Osteocyte (in vitro differentiated cells): Measurements from ENCODE around the gene DIAPH2. TPM values are rescaled to one million over a fixed set of nuclear protein-coding genes. Genes with fewer than 3 reads are reported as not detected.

Experiments
- DNase-seq: peaks from one replicate; pipeline ENCODE4 v3.0.0; 2021; ENCODE audit warnings: mixed read lengths; ENCODE audit not compliant: unreplicated experiment; ENCODE audit errors: extremely low spot score
- H3K27ac Mint-ChIP-seq: one replicate; pipeline ENCODE4 v1.8.0; 2021; ENCODE audit warnings: mild to moderate bottlenecking, mixed read lengths; ENCODE audit not compliant: unreplicated experiment
- H3K27me3 Mint-ChIP-seq: one replicate; pipeline ENCODE4 v1.8.0; 2021; ENCODE audit warnings: mixed read lengths; ENCODE audit not compliant: unreplicated experiment
- H3K36me3 Mint-ChIP-seq: one replicate; pipeline ENCODE4 v1.8.0; 2021; ENCODE audit warnings: mixed read lengths; ENCODE audit not compliant: unreplicated experiment
- H3K4me1 Mint-ChIP-seq: one replicate; pipeline ENCODE4 v1.8.0; 2021; ENCODE audit warnings: mixed read lengths; ENCODE audit not compliant: unreplicated experiment
- H3K4me3 Mint-ChIP-seq: one replicate; pipeline ENCODE4 v1.8.0; 2021; ENCODE audit warnings: mild to moderate bottlenecking, moderate library complexity, mixed read lengths; ENCODE audit not compliant: unreplicated experiment
- H3K9me3 Mint-ChIP-seq: one replicate; pipeline ENCODE4 v1.8.0; 2021; ENCODE audit warnings: mixed read lengths; ENCODE audit not compliant: unreplicated experiment
- CTCF ChIP-seq: fragments of 200-600 bp; sonication (generic); IDR thresholded peaks from 2 replicates; pipeline ENCODE4 v1.5.0; 2021; ENCODE audit warnings: antibody characterized with exemption, mild to moderate bottlenecking, moderate library complexity
- total RNA-seq: library from RNA; stranded (reverse); gene quantifications from 2 replicates; pipeline ENCODE4 v1.2.1, GENCODE V29; 2021

Gene DIAPH2
- total RNA-seq, 1 donor from 2014 or later, result 9.3 TPM

DNA sequence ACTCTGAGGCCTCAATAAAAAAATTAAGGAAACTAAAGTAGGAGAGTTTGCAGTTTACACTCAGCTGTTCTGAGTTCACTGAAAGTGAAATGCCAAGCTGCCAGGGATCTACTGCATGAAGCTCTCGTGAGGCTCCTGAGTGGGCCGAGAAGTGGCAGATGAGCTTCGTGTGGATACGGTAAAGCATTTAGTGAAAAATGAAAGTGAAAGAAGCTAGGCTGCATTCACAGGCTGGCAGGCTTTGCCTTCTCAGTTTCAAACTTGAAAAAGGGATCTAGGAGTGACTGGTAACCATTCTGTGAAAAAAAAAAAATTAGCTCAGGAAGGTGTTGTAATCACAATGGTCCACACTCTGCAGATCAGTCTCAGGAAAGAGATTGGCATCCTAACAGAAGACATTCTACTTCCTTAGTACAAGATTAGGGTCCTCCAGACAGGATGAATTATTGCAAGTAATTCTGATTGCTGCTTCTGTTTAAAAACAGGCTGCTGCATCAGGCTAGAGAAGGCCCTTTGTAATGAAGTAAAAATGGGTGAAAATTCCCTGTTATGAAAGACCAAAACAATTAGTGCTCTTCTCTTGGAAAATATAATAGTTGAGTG lies 879.0 kb downstream of the DIAPH2 start:
- no peaks in the 10 kb centered on the region for H3K27me3 Mint-ChIP-seq
- H3K4me3 Mint-ChIP-seq, result peak overlapping the region; percentile 49
- peaks cover 5% of the 10 kb centered on the region for H3K9me3 Mint-ChIP-seq
- TF ChIP-seq CTCF, result no peak
- no peak for DNase-seq
- H3K36me3 Mint-ChIP-seq, result no peaks in the 10 kb centered on the region
- H3K27ac Mint-ChIP-seq, result peak overlapping the region; percentile 79
- peaks cover 4% of the 10 kb centered on the region for H3K4me1 Mint-ChIP-seq

GRCh38 chrX:97564496-97564895 lies 879.9 kb downstream of the DIAPH2 start:
- no peak for TF ChIP-seq CTCF
- DNase-seq, result no peak
- no peaks in the 10 kb centered on the region for H3K36me3 Mint-ChIP-seq
- H3K4me1 Mint-ChIP-seq, result peaks cover 4% of the 10 kb centered on the region
- peaks cover 5% of the 10 kb centered on the region for H3K9me3 Mint-ChIP-seq
- H3K27me3 Mint-ChIP-seq, result no peaks in the 10 kb centered on the region
- H3K27ac Mint-ChIP-seq, result no peak overlapping the region
- H3K4me3 Mint-ChIP-seq, result no peak overlapping the region

DNA sequence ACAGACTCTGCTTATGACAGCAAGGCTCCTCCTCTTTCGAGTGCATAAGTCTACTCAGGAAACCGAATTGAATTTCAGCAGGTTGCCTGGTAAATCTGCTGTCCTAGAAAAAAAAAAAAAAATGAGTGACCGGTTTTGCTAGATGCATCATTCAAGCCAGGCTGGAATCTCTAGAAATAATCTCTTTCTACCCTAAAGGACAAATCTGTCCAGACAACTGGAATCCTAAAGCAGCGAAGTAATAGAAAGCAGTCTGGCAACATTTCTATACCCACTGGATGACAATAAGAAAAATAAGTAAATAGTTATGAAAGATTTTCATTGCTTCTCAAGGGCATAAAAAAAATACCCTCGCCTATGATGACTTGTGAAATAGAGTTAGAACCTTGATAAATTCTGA lies 902.5 kb downstream of the DIAPH2 start:
- peaks cover 13% of the 10 kb centered on the region for H3K9me3 Mint-ChIP-seq
- no peaks in the 10 kb centered on the region for H3K36me3 Mint-ChIP-seq
- no peak overlapping the region for H3K27ac Mint-ChIP-seq
- H3K27me3 Mint-ChIP-seq, result no peaks in the 10 kb centered on the region
- no peak overlapping the region for H3K4me3 Mint-ChIP-seq
- no peak for DNase-seq
- TF ChIP-seq CTCF, result no peak
- H3K4me1 Mint-ChIP-seq, result no peaks in the 10 kb centered on the region

- no peaks in the 10 kb centered on the region for H3K36me3 Mint-ChIP-seq
- peaks cover 13% of the 10 kb centered on the region for H3K9me3 Mint-ChIP-seq
- H3K4me1 Mint-ChIP-seq, result no peaks in the 10 kb centered on the region
- TF ChIP-seq CTCF, result no peak
- no peak overlapping the region for H3K27ac Mint-ChIP-seq
- DNase-seq, result no peak
- H3K4me3 Mint-ChIP-seq, result no peak overlapping the region
- H3K27me3 Mint-ChIP-seq, result no peaks in the 10 kb centered on the region
Measured at GRCh38 chrX:97594646-97595224, 910.1 kb downstream of the DIAPH2 start.

DNA sequence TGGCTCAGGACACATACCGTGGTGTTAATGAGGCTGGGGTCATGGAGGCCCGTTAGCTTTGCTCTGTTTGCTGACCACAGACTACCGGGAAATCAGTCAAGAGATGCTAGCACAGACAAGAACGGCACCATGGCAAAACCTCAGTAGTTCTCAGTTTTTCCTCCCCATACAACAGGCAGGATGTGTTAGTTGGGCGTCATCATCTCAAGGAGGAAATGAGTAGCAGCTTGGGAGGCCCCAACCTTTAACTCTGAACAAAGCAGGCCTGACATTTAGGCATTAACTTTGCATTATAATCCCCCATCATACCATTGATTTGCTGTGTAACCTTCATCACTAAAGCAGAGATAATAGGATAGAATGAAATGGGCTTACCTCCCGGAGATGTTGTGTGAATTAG lies 913.3 kb downstream of the DIAPH2 start:
- no peak for DNase-seq
- no peak for TF ChIP-seq CTCF
- Mint-ChIP-seq H3K27ac (no peak overlapping the region), H3K4me3 (no peak overlapping the region), H3K27me3 (no peaks in the 10 kb centered on the region), H3K36me3 (no peaks in the 10 kb centered on the region), H3K4me1 (no peaks in the 10 kb centered on the region), H3K9me3 (peaks cover 4% of the 10 kb centered on the region)
